HepG2 (cell line): ENCODE results near the gene PMM2. TPM values are rescaled to one million over a fixed set of nuclear protein-coding genes. Genes with fewer than 3 reads are reported as not detected.

Experiments
- ATAC-seq: fragments of 200-7000 bp; cut with Tn5 transposase; 3 replicates; pipeline ENCODE4 v1.9.1; 2020; ENCODE audit warnings: mild to moderate bottlenecking, moderate library complexity
- Bru-seq: library from RNA; stranded (reverse); fragments of 400-500 nt; gene quantifications from one replicate; lab custom pipeline; 2021; lab: Mats Ljungman, UMichigan
- BruChase-seq, 2 experiments: library from RNA; stranded (reverse); fragments of 400-500 nt; gene quantifications; one replicate each; lab custom pipeline; 2021; lab: Mats Ljungman, UMichigan
- BruUV-seq: library from RNA; stranded (reverse); fragments of 400-500 nt; replicated peaks from 2 replicates; lab custom pipeline; 2021; lab: Mats Ljungman, UMichigan
- CTCF ChIA-PET: fragments of 300-600 bp; formaldehyde crosslinking; extraction: SDS; loops from one replicate; lab custom pipeline; 2021; ENCODE audit warnings: low total read pairs, inconsistent platforms, low intra/inter-chr PET ratio; lab: Yijun Ruan, JAX
- POLR2A ChIA-PET: fragments of 350-600 bp; sonication (Branson Sonifier 250); formaldehyde crosslinking; loops from one replicate; lab custom pipeline; 2020; ENCODE audit warnings: antibody characterized with exemption, inconsistent platforms; lab: Yijun Ruan, JAX
- DNase-seq: peaks from one replicate; pipeline ENCODE4 v3.0.0-alpha.2; 2015; ENCODE audit warnings: low spot score
- FAIRE-seq: peaks from 3 replicates; lab custom pipeline; 2011; peaks lifted over from hg19 to GRCh38; lab: Jason Lieb, UNC
- H2AFZ ChIP-seq: one replicate; pipeline ENCODE4 v1.6.1; 2011; ENCODE audit warnings: low read length, inconsistent platforms
- H3K27ac ChIP-seq: fragments of 300-600 bp; 3 replicates; pipeline ENCODE4 v1.8.0; 2011; ENCODE audit warnings: mixed run types, mild to moderate bottlenecking, mixed read lengths, low read length, inconsistent platforms; ENCODE audit not compliant: insufficient read depth; ENCODE audit errors: extremely low read length
- H3K27me3 ChIP-seq, 2 experiments: fragments of 200-600 bp in 1 of 2; 2 replicates in 1 of 2; 3 replicates in 1 of 2; pipeline versions ENCODE4 v1.6.0 to v1.8.0; 2011; ENCODE audit warnings: low read length in 2 of 2, mild to moderate bottlenecking in 2 of 2, moderate library complexity in 2 of 2, inconsistent platforms in 1 of 2; ENCODE audit not compliant: insufficient read depth in 2 of 2, control insufficient read depth in 1 of 2
- H3K36me3 ChIP-seq, 2 experiments: fragments of 200-600 bp in 1 of 2; replicated peaks in 1 of 2; 2 replicates in 1 of 2; 3 replicates in 1 of 2; pipeline versions ENCODE4 v1.5.1 to v1.8.0; 2011; ENCODE audit warnings: low read length in 2 of 2, inconsistent platforms in 1 of 2; ENCODE audit not compliant: insufficient read depth in 2 of 2, control insufficient read depth in 1 of 2
- H3K4me1 ChIP-seq: 2 replicates; pipeline ENCODE4 v1.5.1; 2012; ENCODE audit warnings: low read length, inconsistent platforms; ENCODE audit not compliant: insufficient read depth
- H3K4me2 ChIP-seq: 2 replicates; pipeline ENCODE4 v1.6.0; 2011; ENCODE audit warnings: low read depth, low read length, inconsistent platforms
- H3K4me3 ChIP-seq, 3 experiments: fragments of 200-600 bp in 1 of 3; sonication (generic), shearing (Covaris generic) in 1 of 3; replicated peaks in 1 of 3; 2 replicates each; pipeline ENCODE4 v1.5.1; 2011 to 2016; ENCODE audit warnings: low read length in 3 of 3, inconsistent platforms in 2 of 3, low read depth in 2 of 3, mild to moderate bottlenecking in 2 of 3, control low read depth in 1 of 3, mixed read lengths in 1 of 3; ENCODE audit not compliant: insufficient read depth in 1 of 3
- H3K79me2 ChIP-seq: one replicate; pipeline ENCODE4 v1.6.1; 2011; ENCODE audit warnings: low read length, inconsistent platforms; ENCODE audit not compliant: insufficient read depth
- H3K9ac ChIP-seq: 2 replicates; pipeline ENCODE4 v1.6.0; 2011; ENCODE audit warnings: mild to moderate bottlenecking, low read depth, low read length, inconsistent platforms; ENCODE audit not compliant: insufficient read depth
- H3K9me3 ChIP-seq: 2 replicates; pipeline ENCODE4 v1.5.1; 2012; ENCODE audit warnings: mild to moderate bottlenecking, low read length
- H4K20me1 ChIP-seq: 2 replicates; pipeline ENCODE4 v1.6.0; 2011; ENCODE audit warnings: inconsistent platforms, mild to moderate bottlenecking, low read length, moderate library complexity; ENCODE audit not compliant: insufficient read depth
- EED ChIP-seq: sonication (generic); formaldehyde crosslinking; IDR thresholded peaks from 2 replicates; pipeline ENCODE4 v1.5.0; 2020; ENCODE audit warnings: mild to moderate bottlenecking, missing genetic modification reagents
- FOXP1 ChIP-seq, 2 experiments: fragments of 450-650 bp in 1 of 2; IDR thresholded peaks; 2 replicates each; pipeline ENCODE4 v1.6.1; 2017 to 2018; ENCODE audit warnings: antibody characterized with exemption in 1 of 2
- HOXA5 ChIP-seq: sonication (generic); formaldehyde crosslinking; IDR thresholded peaks from 2 replicates; pipeline ENCODE4 v1.4.0; 2020; ENCODE audit warnings: missing genetic modification reagents
- NR0B2 ChIP-seq: sonication (generic); formaldehyde crosslinking; IDR thresholded peaks from 2 replicates; pipeline ENCODE4 v1.4.0; 2020; ENCODE audit warnings: mild to moderate bottlenecking, missing genetic modification reagents
- PCBP1 ChIP-seq: fragments of 200-400 bp; formaldehyde crosslinking; IDR thresholded peaks from 2 replicates; pipeline ENCODE4 v1.6.1; 2017; ENCODE audit warnings: mild to moderate bottlenecking, low read depth, low read length, borderline replicate concordance
- SP1 ChIP-seq, 2 experiments: fragments of 450-650 bp in 1 of 2; sonication (generic) in 1 of 2; formaldehyde crosslinking in 1 of 2; IDR thresholded peaks; 2 replicates each; pipeline versions ENCODE4 v1.4.0 to v1.6.1; 2016 to 2020; ENCODE audit warnings: missing genetic modification reagents in 1 of 2
- THAP8 ChIP-seq: sonication (generic); formaldehyde crosslinking; IDR thresholded peaks from 2 replicates; pipeline ENCODE4 v1.5.1; 2020; ENCODE audit warnings: missing genetic modification reagents, mild to moderate bottlenecking, borderline replicate concordance
- ZBTB39 ChIP-seq: sonication (generic); formaldehyde crosslinking; IDR thresholded peaks from 2 replicates; pipeline ENCODE4 v1.5.0; 2020; ENCODE audit warnings: missing genetic modification reagents
- ZFP36L2 ChIP-seq: sonication (generic); formaldehyde crosslinking; IDR thresholded peaks from 2 replicates; pipeline ENCODE4 v1.4.0; 2020; ENCODE audit warnings: missing genetic modification reagents
- ZFY ChIP-seq: sonication (generic); formaldehyde crosslinking; IDR thresholded peaks from 2 replicates; pipeline ENCODE4 v1.4.0; 2020; ENCODE audit warnings: missing genetic modification reagents
- ZNF263 ChIP-seq: sonication (generic); formaldehyde crosslinking; IDR thresholded peaks from 2 replicates; pipeline ENCODE4 v1.4.0; 2020; ENCODE audit warnings: missing genetic modification reagents
- ZNF775 ChIP-seq: sonication (generic); formaldehyde crosslinking; IDR thresholded peaks from 2 replicates; pipeline ENCODE4 v1.4.0; 2020; ENCODE audit warnings: missing genetic modification reagents, mild to moderate bottlenecking, moderate library complexity, borderline replicate concordance
- WGBS: methylation state at CpG from one replicate; pipeline ENCODE4 v1.1.6; 2017; ENCODE audit warnings: low lambda C conversion rate; 5-methylcytosine and 5-hydroxymethylcytosine counted together
- in situ Hi-C: cut with HindIII; loops from 2 replicates; pipeline ENCODE4 v1.10.0; 2017; ENCODE audit warnings: low pct_unique_long_range_greater_than_20kb; ENCODE audit not compliant: extremely low pct_ligation_motif_present
- intact Hi-C: fragments of 100-400 bp; cut with micrococcal nuclease; formaldehyde crosslinking; loops from one replicate; pipeline ENCODE4 v1.10.0; 2022; ENCODE audit not compliant: unreplicated experiment
- long read RNA-seq, 2 experiments: library from RNA in 1 of 2; library from polyadenylated mRNA in 1 of 2; stranded (forward) in 1 of 2; unstranded in 1 of 2; transcript quantifications; one replicate each; pipeline ENCODE4 v2.0.0, GENCODE V29; 2019 to 2022
- polyA minus RNA-seq, 3 experiments: library from RNA; depleted of rRNA, polyadenylated mRNA; stranded (reverse); fragments of >200 nt; gene quantifications; 2 replicates each; pipeline ENCODE4 v1.2.3, GENCODE V29; 2011; ENCODE audit warnings: low replicate concordance in 1 of 3
- polyA plus RNA-seq, 8 experiments: library from polyadenylated mRNA; depleted of rRNA in 3 of 8; stranded (reverse) in 7 of 8; unstranded in 1 of 8; fragments of >200 nt; fragmentation: Illumina TruSeq in 4 of 8; extraction: Trizol in 4 of 8; gene quantifications; 2 replicates each; pipeline versions ENCODE4 v1.2.1 to v1.2.3, GENCODE V29; 2011 to 2016; ENCODE audit warnings: low read depth in 4 of 8, missing spikeins in 1 of 8, mixed read lengths in 1 of 8; ENCODE audit not compliant: insufficient read depth in 1 of 8
- total RNA-seq, 5 experiments: library from RNA; depleted of rRNA; stranded (reverse); fragments of >200 nt; fragmentation: Illumina TruSeq; extraction: Trizol; gene quantifications; 2 replicates each; pipeline ENCODE4 v1.2.3, GENCODE V29; 2016; ENCODE audit warnings: low read depth in 1 of 5

The PMM2 gene
- 93.7 and 100 TPM in 2 replicates for total RNA-seq (2016; rRNA removed; fragmentation: Illumina TruSeq; extraction: Trizol)
- 13.5 and 14.5 TPM in 2 replicates for total RNA-seq (2016; cell fraction: cytosol; rRNA removed; fragmentation: Illumina TruSeq; extraction: Trizol; ENCODE audit: low read depth)
- total RNA-seq (2016; cell fraction: insoluble cytoplasmic fraction; rRNA removed; fragmentation: Illumina TruSeq; extraction: Trizol): 86.4 and 94.6 TPM in 2 replicates
- total RNA-seq (2016; cell fraction: membrane; rRNA removed; fragmentation: Illumina TruSeq; extraction: Trizol): 34.1 and 38.1 TPM in 2 replicates
- 95.2 and 107 TPM in 2 replicates for total RNA-seq (2016; cell fraction: nucleus; rRNA removed; fragmentation: Illumina TruSeq; extraction: Trizol)
- 50.5 and 52.2 TPM in 2 replicates for polyA plus RNA-seq (2011; rRNA removed)
- 38.6 and 40.1 TPM in 2 replicates for polyA plus RNA-seq (2011; cell fraction: cytosol; rRNA removed)
- 58.3 and 59.2 TPM in 2 replicates for polyA plus RNA-seq (2011; cell fraction: nucleus; rRNA removed)
- polyA plus RNA-seq (2012): 46.5 and 55.2 TPM in 2 replicates
- 9.4 and 10.2 TPM in 2 replicates for polyA plus RNA-seq (2016; cell fraction: cytosol; fragmentation: Illumina TruSeq; extraction: Trizol; ENCODE audit: low read depth)
- polyA plus RNA-seq (2016; cell fraction: insoluble cytoplasmic fraction; fragmentation: Illumina TruSeq; extraction: Trizol; ENCODE audit: low read depth): 85.4 and 97.6 TPM in 2 replicates
- 26.6 and 29.3 TPM in 2 replicates for polyA plus RNA-seq (2016; cell fraction: membrane; fragmentation: Illumina TruSeq; extraction: Trizol; ENCODE audit: low read depth)
- 91.3 and 91.5 TPM in 2 replicates for polyA plus RNA-seq (2016; cell fraction: nucleus; fragmentation: Illumina TruSeq; extraction: Trizol; ENCODE audit: insufficient read depth, low read depth)
- 21.7 and 40.5 TPM in 2 replicates for polyA minus RNA-seq (2011; rRNA and poly(A)+ RNA removed; ENCODE audit: low replicate concordance)
- polyA minus RNA-seq (2011; cell fraction: cytosol; rRNA and poly(A)+ RNA removed): 18.1 and 22.2 TPM in 2 replicates
- 126 and 133 TPM in 2 replicates for polyA minus RNA-seq (2011; cell fraction: nucleus; rRNA and poly(A)+ RNA removed)
- Bru-seq, nascent RNA: percentile 97 among the genes with signal in this experiment
- BruChase-seq, experiment 1, labeled RNA remaining after a 6-hour chase: percentile 93 among the genes with signal in this experiment
- percentile 97 among the genes with signal in this experiment for BruChase-seq, experiment 2, labeled RNA remaining after a 2-hour chase
- long read RNA-seq, experiment 1, transcript PMM2-201 (8 exons, 2,313 nt): major isoform, 93 of 136 reads
- long read RNA-seq, experiment 1, partial matches to known transcripts: 19 of 136 reads
- long read RNA-seq, experiment 1, other reads (novel, unspliced or antisense): 16 of 136 reads
- long read RNA-seq, experiment 2, full-length matches to known transcripts: 116 of 176 reads
- long read RNA-seq, experiment 2, partial matches to known transcripts: 46 of 176 reads
- long read RNA-seq, experiment 2, other reads (novel, unspliced or antisense): 14 of 176 reads

GRCh38 chr16:8797364-8798173, at the start of gene PMM2, which contains the start of gene TMEM186:
Gene PMM2, plus strand, starts transcription at chr16:8797839. Its CDS starts 44 bp downstream, at chr16:8797883.
Gene TMEM186, minus strand, starts transcription at chr16:8797639. Its CDS starts 25 bp downstream, at chr16:8797614.
- Histone ChIP-seq H2AFZ (peak within 1 kb of the TSS; percentile 66), H3K36me3 (peaks cover 6 to 29% of the 10 kb centered on the region in 2 experiments), H3K79me2 (peaks cover 64% of the 10 kb centered on the region), H3K9me3 (no peaks in the 10 kb centered on the region), H3K9ac (peak within 1 kb of the TSS; percentile 93), H4K20me1 (peaks cover 16% of the 10 kb centered on the region), H3K4me3 (peak within 1 kb of the TSS; percentile 85 to 87 (median 86)), H3K27me3 (no peaks in the 10 kb centered on the region; a peak in 1 of 5 replicates), H3K4me1 (peaks cover 45% of the 10 kb centered on the region), H3K27ac (peak within 1 kb of the TSS; percentile 70), H3K4me2 (peak within 1 kb of the TSS; percentile 95)
- POLR2A ChIA-PET: interaction anchor here (0.7 to 2.5 kb wide), 15 partner anchors 9 to 166 kb away, joined by 3 to 19 read pairs (median 3); partner anchors contain the start of genes CARHSP1 and USP7
- in situ Hi-C loops: loop anchor here (5.0 kb wide), 2 partner anchors 140 to 230 kb away; no protein-coding TSS in a partner anchor
- no TSS peak for BruUV-seq
- FAIRE-seq: peak; percentile 82
- peak; percentile 98 for ATAC-seq
- peak; percentile 99 for DNase-seq
- intact Hi-C loops: loop anchor here (1.0 to 2.0 kb wide), 4 partner anchors 57 to 123 kb away; partner anchors contain the start of gene ABAT
- under 1% methylated on average over 48 of the region's 61 CpGs for WGBS
- CTCF ChIA-PET: interaction anchor here (1.1 to 1.5 kb wide), 2 partner anchors 137 to 230 kb away, joined by 4 to 5 read pairs; no protein-coding TSS in a partner anchor
- TF ChIP-seq NR0B2 (CRISPR knock-in tag): peak; percentile 100
- peak; percentile 65; the same call in 1 of the 2 replicates for TF ChIP-seq ZNF263 (CRISPR knock-in tag)
- no peak for TF ChIP-seq SP1 (IDR thresholded peaks at IDR 0.05)
- peak; percentile 77 for TF ChIP-seq SP1 (CRISPR knock-in tag; IDR thresholded peaks at IDR 0.05)
- peak; percentile 99 for TF ChIP-seq PCBP1
- peak; percentile 91; the same call in 1 of the 2 replicates for TF ChIP-seq ZFP36L2 (CRISPR knock-in tag)
- peak; percentile 68; the same call in 1 of the 2 replicates for TF ChIP-seq THAP8 (CRISPR knock-in tag)
- TF ChIP-seq HOXA5 (CRISPR knock-in tag): peak; percentile 98
- peak; percentile 88 for TF ChIP-seq ZFY
- no peak for TF ChIP-seq FOXP1 (IDR thresholded peaks at IDR 0.05)
- peak; percentile 55 for TF ChIP-seq FOXP1 (CRISPR knock-in tag; IDR thresholded peaks at IDR 0.05)
- TF ChIP-seq ZBTB39 (CRISPR knock-in tag): peak; percentile 24; the same call in 1 of the 2 replicates
- TF ChIP-seq ZNF775 (CRISPR knock-in tag): no peak
- TF ChIP-seq EED (CRISPR knock-in tag): peak; percentile 99
